ENCODE results near the gene MEGF8. TPM values are rescaled to one million over a fixed set of nuclear protein-coding genes. Genes with fewer than 3 reads are reported as not detected.

The MEGF8 gene
- total and polyA plus RNA-seq, 4 donors = 1.2 to 13.7 (median 9.4) TPM

DNA sequence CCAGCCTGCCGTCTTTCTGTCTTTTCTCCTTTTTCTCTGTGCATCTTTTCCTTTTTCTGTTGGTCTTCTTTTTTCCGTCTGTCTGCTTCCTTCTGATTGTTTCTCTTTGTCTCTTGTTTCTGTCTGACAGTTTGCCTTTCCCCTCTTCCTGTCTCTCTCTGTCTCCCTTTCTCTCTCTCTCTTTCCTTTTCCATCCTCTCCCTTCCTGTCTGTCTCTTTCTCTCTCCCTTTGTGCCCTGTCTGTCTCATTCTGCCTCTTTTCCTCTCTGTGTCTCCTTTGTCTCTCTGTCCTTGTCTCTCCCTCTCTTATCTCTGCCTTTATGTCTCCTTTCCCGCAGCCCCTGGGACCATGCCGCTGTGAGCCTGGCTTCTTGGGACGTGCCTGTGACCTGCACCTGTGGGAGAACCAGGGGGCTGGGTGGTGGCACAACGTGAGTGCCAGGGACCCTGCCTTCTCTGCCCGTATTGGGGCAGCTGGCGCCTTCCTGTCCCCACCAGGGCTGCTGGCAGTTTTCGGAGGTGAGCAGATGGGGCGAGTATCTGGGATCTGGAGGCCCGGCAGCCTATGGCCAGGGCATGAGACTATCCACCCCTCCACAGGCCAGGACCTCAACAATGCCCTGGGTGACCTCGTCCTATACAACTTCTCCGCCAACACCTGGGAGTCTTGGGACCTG lies 9.4 kb downstream of the MEGF8 start (continued):
- TF ChIP-seq, protein P1, sequence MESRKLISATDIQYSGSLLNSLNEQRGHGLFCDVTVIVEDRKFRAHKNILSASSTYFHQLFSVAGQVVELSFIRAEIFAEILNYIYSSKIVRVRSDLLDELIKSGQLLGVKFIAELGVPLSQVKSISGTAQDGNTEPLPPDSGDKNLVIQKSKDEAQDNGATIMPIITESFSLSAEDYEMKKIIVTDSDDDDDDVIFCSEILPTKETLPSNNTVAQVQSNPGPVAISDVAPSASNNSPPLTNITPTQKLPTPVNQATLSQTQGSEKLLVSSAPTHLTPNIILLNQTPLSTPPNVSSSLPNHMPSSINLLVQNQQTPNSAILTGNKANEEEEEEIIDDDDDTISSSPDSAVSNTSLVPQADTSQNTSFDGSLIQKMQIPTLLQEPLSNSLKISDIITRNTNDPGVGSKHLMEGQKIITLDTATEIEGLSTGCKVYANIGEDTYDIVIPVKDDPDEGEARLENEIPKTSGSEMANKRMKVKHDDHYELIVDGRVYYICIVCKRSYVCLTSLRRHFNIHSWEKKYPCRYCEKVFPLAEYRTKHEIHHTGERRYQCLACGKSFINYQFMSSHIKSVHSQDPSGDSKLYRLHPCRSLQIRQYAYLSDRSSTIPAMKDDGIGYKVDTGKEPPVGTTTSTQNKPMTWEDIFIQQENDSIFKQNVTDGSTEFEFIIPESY (IDR thresholded peaks at IDR 0.05) = no peak

DNA sequence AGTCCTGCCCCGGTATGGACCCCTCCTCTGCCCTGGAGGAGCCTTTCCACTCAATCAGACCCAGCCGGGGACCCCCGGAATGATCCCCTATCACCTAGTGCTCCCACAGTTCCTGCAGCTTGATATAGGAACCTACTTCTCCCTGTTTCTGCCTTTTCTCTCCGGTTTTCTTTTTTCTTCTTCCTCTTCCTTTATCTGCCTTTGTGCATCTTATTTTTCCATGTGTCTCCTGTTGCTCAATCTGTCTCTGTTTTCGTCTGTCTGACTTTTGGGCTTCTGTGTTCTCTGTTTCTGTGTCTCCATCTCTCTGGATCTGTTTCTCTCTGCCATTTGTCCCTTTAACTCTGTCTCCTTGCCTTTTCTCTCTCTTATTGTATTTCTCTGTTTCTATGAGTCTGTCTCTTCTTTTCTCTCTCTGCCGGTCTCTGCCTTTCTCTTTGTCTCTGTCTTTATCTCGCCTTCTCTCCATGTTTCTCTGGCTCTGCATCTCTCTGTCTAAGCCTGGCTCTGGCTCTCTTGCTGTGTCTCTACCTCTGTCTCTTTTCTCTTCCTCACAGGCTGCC lies 10.0 kb downstream of the MEGF8 start:
- 92% methylated on average over 7 of the region's 7 CpGs for WGBS
- H3K36me3 ChIP-seq (ENCODE audit: control insufficient read depth in 4 of 4, insufficient read depth in 3 of 4, low read depth in 1 of 4, low read length in 3 of 4) = peaks cover 2 to 22% (median 9%) of the 10 kb centered on the region in 4 donors
- no peak overlapping the region for H3K27ac ChIP-seq (ENCODE audit: low read depth in 1 of 2, low read length in 2 of 2)
- H3K27me3 ChIP-seq (ENCODE audit: control insufficient read depth in 4 of 4, insufficient read depth in 4 of 4, low read length in 3 of 4) = no peaks in the 10 kb centered on the region
- H3K4me3 ChIP-seq (ENCODE audit: low read depth in 1 of 3, low read length in 3 of 3) = no peak overlapping the region
- DNase-seq (ENCODE audit: low spot score) = no peak
- H3K4me1 ChIP-seq (ENCODE audit: control insufficient read depth in 4 of 4, insufficient read depth in 4 of 4, low read length in 3 of 4) = no peaks in the 10 kb centered on the region
- H3K9me3 ChIP-seq (ENCODE audit: control insufficient read depth in 4 of 4, low read length in 3 of 4) = no peaks in the 10 kb centered on the region
- TF ChIP-seq, protein P2, sequence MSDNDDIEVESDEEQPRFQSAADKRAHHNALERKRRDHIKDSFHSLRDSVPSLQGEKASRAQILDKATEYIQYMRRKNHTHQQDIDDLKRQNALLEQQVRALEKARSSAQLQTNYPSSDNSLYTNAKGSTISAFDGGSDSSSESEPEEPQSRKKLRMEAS (IDR thresholded peaks at IDR 0.05) = no peak
- TF ChIP-seq SP1 (IDR thresholded peaks at IDR 0.05) (no peak), YY1 (IDR thresholded peaks at IDR 0.05) (no peak), RAD21 (IDR thresholded peaks at IDR 0.05) (no peak), HNF4G (IDR thresholded peaks at IDR 0.05) (no peak), HNF4A (conservative IDR thresholded peaks at IDR 0.05) (no peak), FOXA2 (IDR thresholded peaks at IDR 0.05) (no peak), NR2F2 (IDR thresholded peaks at IDR 0.05) (no peak)
- TF ChIP-seq, protein P3, sequence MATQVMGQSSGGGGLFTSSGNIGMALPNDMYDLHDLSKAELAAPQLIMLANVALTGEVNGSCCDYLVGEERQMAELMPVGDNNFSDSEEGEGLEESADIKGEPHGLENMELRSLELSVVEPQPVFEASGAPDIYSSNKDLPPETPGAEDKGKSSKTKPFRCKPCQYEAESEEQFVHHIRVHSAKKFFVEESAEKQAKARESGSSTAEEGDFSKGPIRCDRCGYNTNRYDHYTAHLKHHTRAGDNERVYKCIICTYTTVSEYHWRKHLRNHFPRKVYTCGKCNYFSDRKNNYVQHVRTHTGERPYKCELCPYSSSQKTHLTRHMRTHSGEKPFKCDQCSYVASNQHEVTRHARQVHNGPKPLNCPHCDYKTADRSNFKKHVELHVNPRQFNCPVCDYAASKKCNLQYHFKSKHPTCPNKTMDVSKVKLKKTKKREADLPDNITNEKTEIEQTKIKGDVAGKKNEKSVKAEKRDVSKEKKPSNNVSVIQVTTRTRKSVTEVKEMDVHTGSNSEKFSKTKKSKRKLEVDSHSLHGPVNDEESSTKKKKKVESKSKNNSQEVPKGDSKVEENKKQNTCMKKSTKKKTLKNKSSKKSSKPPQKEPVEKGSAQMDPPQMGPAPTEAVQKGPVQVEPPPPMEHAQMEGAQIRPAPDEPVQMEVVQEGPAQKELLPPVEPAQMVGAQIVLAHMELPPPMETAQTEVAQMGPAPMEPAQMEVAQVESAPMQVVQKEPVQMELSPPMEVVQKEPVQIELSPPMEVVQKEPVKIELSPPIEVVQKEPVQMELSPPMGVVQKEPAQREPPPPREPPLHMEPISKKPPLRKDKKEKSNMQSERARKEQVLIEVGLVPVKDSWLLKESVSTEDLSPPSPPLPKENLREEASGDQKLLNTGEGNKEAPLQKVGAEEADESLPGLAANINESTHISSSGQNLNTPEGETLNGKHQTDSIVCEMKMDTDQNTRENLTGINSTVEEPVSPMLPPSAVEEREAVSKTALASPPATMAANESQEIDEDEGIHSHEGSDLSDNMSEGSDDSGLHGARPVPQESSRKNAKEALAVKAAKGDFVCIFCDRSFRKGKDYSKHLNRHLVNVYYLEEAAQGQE (IDR thresholded peaks at IDR 0.05) = no peak
- TF ChIP-seq, protein P1 (IDR thresholded peaks at IDR 0.05) = no peak
- H3K9ac ChIP-seq (ENCODE audit: low read depth in 1 of 2, low read length in 2 of 2) = no peak overlapping the region

DNA sequence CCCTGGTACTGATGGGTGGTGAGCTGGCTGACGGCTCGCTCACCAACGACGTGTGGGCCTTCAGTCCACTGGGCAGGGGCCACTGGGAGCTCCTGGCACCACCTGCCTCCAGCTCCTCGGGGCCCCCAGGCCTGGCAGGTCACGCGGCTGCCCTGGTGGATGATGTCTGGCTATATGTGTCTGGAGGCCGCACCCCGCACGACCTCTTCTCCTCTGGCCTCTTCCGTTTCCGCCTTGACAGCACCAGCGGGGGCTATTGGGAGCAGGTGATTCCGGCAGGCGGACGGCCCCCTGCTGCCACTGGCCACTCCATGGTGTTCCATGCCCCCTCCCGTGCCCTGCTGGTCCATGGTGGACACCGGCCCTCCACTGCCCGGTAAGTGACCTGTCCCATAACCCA lies 10.5 kb downstream of the MEGF8 start:
- H3K4me3 ChIP-seq (ENCODE audit: low read depth in 1 of 3, low read length in 3 of 3) = no peak overlapping the region
- 94% methylated on average over 19 of the region's 19 CpGs for WGBS
- no peaks in the 10 kb centered on the region for H3K4me1 ChIP-seq (ENCODE audit: control insufficient read depth in 4 of 4, insufficient read depth in 4 of 4, low read length in 3 of 4)
- H3K9ac ChIP-seq (ENCODE audit: low read depth in 1 of 2, low read length in 2 of 2) = no peak overlapping the region
- no peak for DNase-seq (ENCODE audit: low spot score)
- no peaks in the 10 kb centered on the region for H3K27me3 ChIP-seq (ENCODE audit: control insufficient read depth in 4 of 4, insufficient read depth in 4 of 4, low read length in 3 of 4)
- peaks cover 2 to 22% (median 9%) of the 10 kb centered on the region in 4 donors for H3K36me3 ChIP-seq (ENCODE audit: control insufficient read depth in 4 of 4, insufficient read depth in 3 of 4, low read depth in 1 of 4, low read length in 3 of 4)
- no peaks in the 10 kb centered on the region for H3K9me3 ChIP-seq (ENCODE audit: control insufficient read depth in 4 of 4, low read length in 3 of 4)
- H3K27ac ChIP-seq (ENCODE audit: low read depth in 1 of 2, low read length in 2 of 2) = no peak overlapping the region
- TF ChIP-seq, protein P2 (IDR thresholded peaks at IDR 0.05) = no peak
- TF ChIP-seq HNF4A (conservative IDR thresholded peaks at IDR 0.05) (no peak), FOXA2 (IDR thresholded peaks at IDR 0.05) (no peak), TAF1 (conservative IDR thresholded peaks at IDR 0.05) (no peak), RXRA (IDR thresholded peaks at IDR 0.05) (no peak), FOXA1 (IDR thresholded peaks at IDR 0.05) (no peak), SP1 (IDR thresholded peaks at IDR 0.05) (no peak), EGR1 (IDR thresholded peaks at IDR 0.05; ENCODE audit: low read depth in 2 of 2) (no peak), JUND (IDR thresholded peaks at IDR 0.05) (no peak)
- TF ChIP-seq, protein P3 (IDR thresholded peaks at IDR 0.05) = no peak
- TF ChIP-seq, protein P1 (IDR thresholded peaks at IDR 0.05) = no peak

Data from liver (tissue), 9 donors.